Activated CD4-positive, CD25-positive, alpha-beta regulatory T cell treated with anti-CD3 and anti-CD28 coated beads, Interleukin-2, amount 50 U/mL, for 24 hours (primary cell): Measurements from ENCODE around the gene MEG3.

ENCODE experiments used
- ATAC-seq, 2 donors: fragments of 150-1000 bp; cut with Tn5 transposase; one replicate each; pipeline ENCODE4 v1.10.0; 2021; ENCODE audit warnings: mild to moderate bottlenecking in 1 of 2, moderate library complexity in 1 of 2

MEG3 gene

DNA sequence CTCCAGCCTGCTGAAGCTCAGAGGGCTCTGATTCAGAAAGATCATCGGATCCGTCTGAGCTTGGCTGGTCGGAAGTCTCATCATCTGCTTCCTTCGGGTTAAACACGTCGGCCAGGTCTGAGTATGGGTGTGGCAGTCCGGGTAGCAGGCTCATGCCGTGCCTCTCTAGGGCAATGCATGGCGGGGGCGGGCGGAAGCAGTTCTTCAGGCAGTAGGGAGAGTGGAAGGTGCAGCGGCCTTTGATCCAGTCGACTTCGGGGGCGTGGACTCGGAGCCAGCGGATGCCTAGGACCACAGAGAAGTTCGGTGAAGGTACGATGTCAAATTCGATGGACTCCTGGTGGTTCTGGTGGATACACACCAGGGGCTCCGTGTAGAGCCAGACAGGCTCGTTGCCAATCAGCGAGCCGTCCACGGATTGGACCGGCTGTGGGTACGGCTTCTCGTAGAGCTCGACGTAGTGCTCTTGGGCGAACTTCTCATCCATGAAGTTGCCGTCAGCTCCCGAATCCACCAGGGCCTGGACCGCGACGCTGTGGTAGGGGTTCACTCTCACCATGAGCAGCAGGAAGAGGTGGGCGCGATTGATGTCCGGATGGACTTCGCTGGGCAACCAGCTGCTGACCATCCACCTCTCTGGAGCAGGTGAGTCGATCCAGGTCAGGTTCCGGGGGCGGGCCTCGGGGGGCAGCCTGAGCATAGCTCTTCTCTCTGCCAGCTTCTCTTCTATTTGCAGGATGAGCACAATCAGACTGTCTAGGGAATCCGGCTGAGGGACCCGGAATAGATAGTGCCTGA, 57.3 kb downstream of the MEG3 start:
- no peak for ATAC-seq

DNA sequence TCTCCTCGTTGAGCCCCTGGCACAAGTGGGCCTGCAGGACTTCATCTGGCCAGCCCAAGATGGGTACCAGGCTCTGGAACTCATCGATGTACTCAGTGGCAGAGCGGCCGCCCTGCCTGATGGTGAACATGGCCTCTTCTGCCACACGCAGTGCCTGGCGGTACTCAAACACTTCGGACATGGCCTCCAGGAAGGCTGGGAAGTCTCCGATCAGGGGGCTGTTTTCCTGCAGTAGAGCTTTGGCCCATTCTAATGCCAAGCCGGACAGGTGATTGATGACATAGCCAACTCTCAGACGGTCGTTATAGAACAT, 57.8 kb downstream of the MEG3 start:
- no peak for ATAC-seq

DNA sequence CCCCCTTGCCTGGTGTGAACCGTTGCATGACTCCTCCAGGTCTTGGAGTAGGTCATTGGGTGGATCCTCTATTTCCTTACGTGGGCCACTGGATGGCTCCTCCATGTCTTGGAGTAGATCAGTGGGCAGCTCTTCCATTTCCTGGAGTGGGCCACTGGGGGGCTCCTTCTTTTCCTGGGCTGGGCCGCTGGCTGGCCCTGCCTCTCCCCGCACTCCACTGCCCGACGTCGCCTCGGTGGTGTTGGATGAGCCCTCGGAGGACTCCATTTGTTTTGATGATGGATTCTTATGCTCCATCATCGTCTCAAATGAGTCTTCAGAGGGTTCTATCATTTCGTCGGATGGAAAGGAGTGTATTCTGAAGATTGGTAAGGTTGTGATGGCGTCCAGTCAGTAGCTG, 58.5 kb downstream of the MEG3 start:
- ATAC-seq, result no peak

GRCh38 chr14:100885196-100885595, 59.3 kb downstream of the MEG3 start:
- ATAC-seq, result no peak

DNA sequence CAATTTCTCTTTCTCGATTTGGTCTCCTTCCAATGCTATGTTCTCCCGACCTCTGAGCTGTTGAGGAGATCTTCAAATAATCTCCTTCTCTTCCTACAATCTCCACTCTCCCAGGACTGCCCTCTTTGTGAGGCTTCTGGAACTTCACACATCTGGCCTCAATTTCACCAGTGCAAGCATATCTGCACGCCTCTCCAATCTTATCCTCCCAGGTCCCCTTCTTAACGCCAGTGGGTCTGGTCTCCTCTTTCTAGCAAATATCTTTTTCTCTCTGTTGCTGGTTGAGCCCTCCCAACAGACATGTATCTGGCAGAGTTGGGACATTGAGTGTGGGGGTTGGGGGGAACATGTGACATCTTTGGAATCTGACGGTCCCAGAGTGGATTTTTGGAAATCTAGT, 59.7 kb downstream of the MEG3 start:
- ATAC-seq, result no peak

GRCh38 chr14:100887728-100888335, 61.9 kb downstream of the MEG3 start:
- ATAC-seq, result no peak

DNA sequence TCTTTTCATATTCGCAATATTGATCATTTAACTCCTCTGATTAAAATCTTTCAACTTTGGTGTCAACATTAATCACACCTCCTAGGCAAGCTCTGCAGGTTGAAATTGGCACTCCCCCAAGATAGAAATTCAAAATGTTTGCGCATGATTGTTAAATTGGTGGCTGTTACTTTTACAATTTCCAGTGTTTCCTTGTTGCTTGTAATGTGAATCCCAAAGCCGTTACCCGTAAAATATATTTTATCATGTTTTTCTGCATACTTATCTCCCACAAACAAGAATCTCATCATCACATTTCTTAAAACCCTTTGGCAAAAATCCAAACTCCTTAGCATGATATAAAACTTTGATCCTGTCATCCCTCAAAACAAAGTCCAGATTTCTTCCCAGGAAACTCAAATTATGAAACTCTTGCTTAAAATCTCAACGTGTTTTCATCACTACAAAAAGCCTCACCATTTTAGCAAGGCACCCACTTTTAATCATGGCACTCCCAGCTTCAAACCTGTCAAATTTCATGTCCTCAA, 62.9 kb downstream of the MEG3 start:
- no peak for ATAC-seq

DNA sequence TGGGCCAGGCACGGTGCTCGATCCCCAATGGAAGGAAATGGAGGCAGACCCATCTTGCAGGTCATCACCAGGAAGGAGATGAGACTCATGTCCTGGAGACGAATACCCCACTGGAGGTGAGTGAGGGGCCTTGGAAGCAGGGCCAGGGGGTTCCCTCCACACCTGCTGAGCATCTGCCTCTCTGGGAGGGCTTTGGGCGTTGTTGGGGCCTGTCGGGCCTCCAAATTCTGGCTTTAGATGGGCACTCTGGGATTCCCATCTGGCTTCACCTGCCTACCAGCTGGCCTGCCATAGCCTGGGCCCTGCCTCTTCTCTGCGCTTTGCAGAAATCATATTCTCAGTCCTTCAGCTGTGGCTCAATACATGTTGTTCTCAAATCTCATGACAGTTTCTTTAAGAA, 63.7 kb downstream of the MEG3 start:
- no peak for ATAC-seq

DNA sequence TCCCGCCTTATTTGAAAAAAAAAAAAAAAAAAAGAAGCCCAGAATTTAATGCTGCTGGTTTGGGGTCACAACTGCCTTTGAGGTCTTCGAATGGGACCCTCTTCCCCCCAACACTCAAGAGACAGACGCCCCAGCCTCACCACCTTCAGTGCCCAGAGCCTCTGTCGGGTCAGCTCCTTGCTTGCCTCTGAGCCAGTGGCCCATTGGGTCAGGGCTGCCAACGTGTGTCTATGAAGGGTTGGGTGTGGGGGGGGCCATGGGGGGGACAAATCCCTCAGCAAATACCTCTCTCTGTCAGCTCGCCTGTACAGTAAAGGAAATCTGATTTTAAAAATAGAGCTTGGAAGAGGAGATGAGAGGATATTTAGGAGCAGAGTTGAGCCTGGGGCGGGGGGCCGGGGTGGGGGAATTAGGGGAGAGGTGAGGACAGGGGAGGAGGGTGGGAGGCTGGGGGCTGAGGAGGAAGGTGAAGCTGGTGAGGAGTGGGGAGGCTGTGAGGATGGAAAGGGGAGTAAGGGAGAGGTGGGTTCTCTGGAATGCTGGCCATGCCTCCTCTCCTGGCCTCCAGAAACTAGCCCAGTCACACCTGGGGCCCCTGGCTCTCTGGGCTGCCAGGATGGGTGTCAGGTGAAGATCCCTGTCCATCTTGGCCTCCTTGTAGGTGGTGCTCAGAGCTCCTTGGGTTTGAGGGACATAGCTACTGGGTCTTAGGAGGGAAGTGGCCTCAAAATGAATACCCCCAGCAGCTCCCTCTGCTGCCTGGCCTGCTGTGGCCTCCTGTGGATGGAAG, 64.3 kb downstream of the MEG3 start:
- no peak for ATAC-seq

- no peak for ATAC-seq
Measured at GRCh38 chr14:100891051-100891450, 65.1 kb downstream of the MEG3 start.

DNA sequence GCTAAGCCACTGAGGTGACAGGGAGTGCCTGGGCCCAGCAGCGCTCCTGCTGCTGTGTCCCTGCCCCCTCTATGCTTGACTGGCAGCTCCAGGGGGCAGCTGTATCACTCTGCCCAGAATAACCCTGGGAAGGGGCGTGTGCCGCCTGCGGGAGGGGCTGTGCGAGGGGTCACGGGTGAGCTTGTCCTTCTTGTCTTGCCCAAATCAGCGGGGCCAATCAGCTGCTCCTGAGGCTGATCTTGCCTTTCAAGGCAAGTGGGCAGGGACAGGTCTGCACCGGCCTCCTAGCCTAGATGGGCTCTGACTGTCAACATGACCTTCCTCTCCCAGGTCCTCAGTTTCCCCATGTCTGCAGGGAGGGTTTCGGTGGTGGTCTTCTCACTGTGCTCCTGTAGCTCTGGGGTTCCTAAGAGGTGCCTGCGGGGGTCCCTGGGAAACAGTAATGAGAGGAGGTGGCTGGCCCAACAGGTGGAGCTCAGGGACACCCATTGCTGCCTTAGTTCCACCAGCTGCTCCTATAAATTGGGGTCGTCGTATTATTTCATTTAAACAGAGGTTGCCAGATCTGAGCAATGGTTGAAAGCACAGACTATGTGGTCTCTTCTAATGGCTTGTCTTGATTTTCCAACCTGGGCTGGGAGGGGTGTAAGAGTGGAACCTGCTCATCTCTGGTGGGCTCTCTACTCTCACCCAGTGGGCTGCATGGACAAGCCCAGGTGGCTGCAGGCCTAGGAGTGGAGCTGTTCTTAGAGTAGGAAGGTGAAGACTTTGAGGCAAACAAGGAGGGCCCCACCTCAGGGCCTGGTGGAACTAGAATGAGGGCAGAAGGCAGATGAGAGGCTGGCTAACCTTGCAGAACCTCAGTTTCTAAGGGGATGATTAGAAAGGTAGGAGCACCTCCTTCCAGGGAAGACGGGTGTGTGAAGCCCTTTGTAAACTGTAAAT, 65.9 kb downstream of the MEG3 start:
- ATAC-seq, result no peak

- ATAC-seq, result no peak
Measured at GRCh38 chr14:100892496-100893227, 66.7 kb downstream of the MEG3 start.

- ATAC-seq, result no peak
Measured at GRCh38 chr14:100893228-100893601, 67.3 kb downstream of the MEG3 start.

GRCh38 chr14:100893760-100894159, 67.8 kb downstream of the MEG3 start:
- ATAC-seq, result no peak

DNA sequence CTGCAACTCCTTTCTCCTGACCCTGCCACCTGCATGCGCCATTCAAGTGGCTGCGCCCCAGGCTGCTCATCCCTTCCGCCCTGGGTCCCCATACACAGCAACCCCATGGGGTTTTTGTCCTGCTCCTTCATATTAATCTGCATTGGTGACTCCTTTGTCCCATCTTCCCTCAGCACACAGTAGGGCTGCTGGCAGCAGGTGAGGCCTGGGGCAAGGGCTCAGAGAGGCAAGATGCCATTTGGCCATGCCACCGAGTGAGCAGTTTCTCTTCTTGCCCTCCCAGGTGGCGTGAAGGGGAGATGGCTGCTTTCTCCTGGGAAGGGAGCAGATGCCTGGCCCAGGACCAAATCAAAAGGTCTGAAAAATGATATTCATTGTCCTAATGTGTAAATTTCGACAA, 68.5 kb downstream of the MEG3 start:
- ATAC-seq, result no peak

- ATAC-seq, result no peak
Measured at GRCh38 chr14:100895411-100895810, 69.5 kb downstream of the MEG3 start.

GRCh38 chr14:100896369-100897060, 70.6 kb downstream of the MEG3 start:
- ATAC-seq, result no peak

DNA sequence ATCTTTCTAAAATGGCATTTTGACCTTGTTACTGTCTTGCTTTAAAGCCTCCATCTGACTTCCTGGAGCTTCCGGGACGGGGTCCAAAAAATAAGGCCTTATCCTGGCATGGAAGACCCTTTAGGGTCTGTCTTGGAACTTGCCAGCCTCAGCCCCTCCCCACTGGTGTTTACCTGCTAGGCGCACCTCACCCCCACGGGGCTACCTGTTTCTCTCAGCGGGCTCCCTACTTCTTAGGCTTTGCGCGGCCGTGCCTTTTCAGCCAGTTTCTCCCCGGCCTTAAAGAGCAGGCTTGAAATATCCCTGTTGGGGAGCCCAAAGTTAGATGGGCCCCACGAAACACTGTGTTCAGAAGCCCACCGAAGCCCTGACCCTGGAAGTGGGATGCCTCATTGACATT, 72.5 kb downstream of the MEG3 start:
- ATAC-seq, result no peak

DNA sequence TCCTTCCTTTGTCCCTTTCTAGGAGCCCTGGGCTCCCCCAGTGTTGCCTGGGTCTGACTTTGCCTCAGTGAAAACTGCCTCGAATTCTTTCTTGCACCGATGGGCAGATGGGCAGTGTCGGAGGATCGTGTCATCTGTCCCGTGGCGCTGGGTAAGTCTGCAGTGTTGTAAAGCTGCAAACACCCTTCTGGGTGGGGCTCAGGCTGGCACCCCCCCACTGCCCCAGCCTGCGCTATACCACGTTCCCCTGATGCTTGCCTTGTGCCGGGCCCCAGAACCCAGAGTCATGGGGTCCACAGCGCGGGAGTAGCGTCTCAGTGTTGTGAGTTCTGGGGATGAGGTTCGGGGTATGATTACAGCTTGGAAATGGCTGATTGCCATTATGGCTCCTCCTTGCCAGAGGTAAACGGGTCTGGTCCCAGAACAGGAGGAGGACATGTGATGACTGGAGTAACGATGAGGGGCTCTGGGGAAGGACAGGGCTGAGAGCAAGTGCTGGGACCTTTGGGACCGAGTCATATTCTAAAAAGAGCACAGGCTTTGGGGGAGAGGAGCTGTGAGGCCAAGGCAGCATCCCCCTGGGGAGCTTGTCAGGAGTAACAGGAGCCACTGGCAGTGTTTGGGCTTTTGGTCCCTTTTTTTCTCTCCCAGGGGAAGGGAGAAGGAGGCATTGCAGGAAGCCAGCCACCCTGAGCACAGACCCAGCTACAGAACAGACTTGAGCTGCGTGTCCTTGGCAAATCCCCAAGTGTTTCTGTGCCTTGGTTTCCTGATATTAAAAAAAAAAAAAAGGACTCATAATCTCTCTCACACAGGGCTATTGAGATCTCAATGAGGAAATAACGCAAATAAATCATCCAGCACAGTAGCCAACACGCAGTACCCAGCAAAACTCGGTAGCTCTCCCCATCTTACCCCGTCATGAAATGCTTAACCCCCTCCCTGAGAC, 73.3 kb downstream of the MEG3 start:
- no peak for ATAC-seq
